Dermis lymphatic vessel endothelial cell (primary cell): Measurements from ENCODE around the gene OR5K1. TPM values are rescaled to one million over a fixed set of nuclear protein-coding genes. Genes with fewer than 3 reads are reported as not detected.

Source experiments
- total RNA-seq: library from RNA; depleted of rRNA; stranded (reverse); fragments of >200 nt; gene quantifications from 2 replicates; pipeline ENCODE4 v1.2.1, GENCODE V29; 2014

OR5K1 gene
- total RNA-seq: not detected in 2 replicates

GRCh38 chr3:98462901-98463300 is at the start of gene OR5K1:
TSS of gene OR5K1 (plus strand) at chr3:98463201. CDS start at chr3:98469577, 6,376 bp downstream.

GRCh38 chr3:98497381-98497780 is 34.4 kb downstream of the OR5K1 start, which contains the start of gene OR5K2:
TSS of gene OR5K2 (plus strand) at chr3:98497681. CDS start at chr3:98497681, 0 bp downstream.

Other genes with a start within 250 kb of the OR5K1 start
- not detected in 2 replicates for gene OR5H6, start 199.0 kb upstream of the OR5K1 start, total RNA-seq
- not detected in 2 replicates for gene OR5H2, start 180.7 kb upstream of the OR5K1 start, total RNA-seq
- not detected in 2 replicates for gene OR5K4, start 109.3 kb upstream of the OR5K1 start, total RNA-seq
- gene OR5K3, start 72.5 kb upstream of the OR5K1 start, total RNA-seq: not detected in 2 replicates
- gene OR5K2, start 34.5 kb downstream of the OR5K1 start, total RNA-seq: not detected in 2 replicates
- 124 and 166 TPM in 2 replicates for gene CLDND1, start 59.7 kb downstream of the OR5K1 start, total RNA-seq
- not detected in 2 replicates for gene GPR15, start 68.8 kb downstream of the OR5K1 start, total RNA-seq
- gene CPOX, start 130.4 kb downstream of the OR5K1 start, total RNA-seq: 24.5 and 28.1 TPM in 2 replicates